NOMO-1 treated with dmso at 0.1 percent for 144 hours (cell line): ENCODE measurements around the gene PRR29.
"Not testable (repeated sequence)": the region's sequence is repeated elsewhere in the genome, so short reads cannot be mapped to it uniquely, and the experiment has no call there.

Source experiments
- DNase-seq: peaks from one replicate; lab custom pipeline; 2025; ENCODE audit not compliant: unreplicated experiment; lab: John Stamatoyannopoulos, UW

PRR29 gene

GRCh38 chr17:63995626-63996025 lies 2.5 kb upstream of the PRR29 start:
- DNase-seq, result no peak

GRCh38 chr17:63996430-63997182 lies 1.5 kb upstream of the PRR29 start:
- no peak for DNase-seq

GRCh38 chr17:63997341-63998048 lies 656 bp upstream of the PRR29 start:
- no peak for DNase-seq

GRCh38 chr17:63998721-63999679 lies 849 bp downstream of the PRR29 start:
- no peak for DNase-seq

GRCh38 chr17:63999680-64000531 lies 1.8 kb downstream of the PRR29 start:
- no peak for DNase-seq

GRCh38 chr17:64001091-64001579 lies 3.0 kb downstream of the PRR29 start:
- no peak for DNase-seq

GRCh38 chr17:64001763-64002529 lies 3.8 kb downstream of the PRR29 start:
- no peak for DNase-seq

- DNase-seq, result no peak
Measured at GRCh38 chr17:64002658-64003525, 4.7 kb downstream of the PRR29 start.

- no peak for DNase-seq
Measured at GRCh38 chr17:64003526-64004121, 5.5 kb downstream of the PRR29 start.

- no peak for DNase-seq
Measured at GRCh38 chr17:64004218-64004770, 6.1 kb downstream of the PRR29 start.

- no peak for DNase-seq
Measured at GRCh38 chr17:64004903-64005733, 7.0 kb downstream of the PRR29 start.

- no peak for DNase-seq
Measured at GRCh38 chr17:64005734-64006167, 7.6 kb downstream of the PRR29 start.

GRCh38 chr17:64006361-64007088 lies 8.4 kb downstream of the PRR29 start:
- DNase-seq, result no peak

GRCh38 chr17:64007089-64007837 lies 9.1 kb downstream of the PRR29 start:
- DNase-seq, result not testable (repeated sequence)

- no peak for DNase-seq
Measured at GRCh38 chr17:64007838-64008282, 9.7 kb downstream of the PRR29 start.
